HG03378 (cell line): ENCODE results near the gene TMEM248.
"Not testable (repeated sequence)": the region's sequence is repeated elsewhere in the genome, so short reads cannot be mapped to it uniquely, and the experiment has no call there.

Experiments used
- ATAC-seq: cut with Tn5 transposase; IDR thresholded peaks from one replicate; pipeline ENCODE4 v1.9.1; 2021; ENCODE audit warnings: mild to moderate bottlenecking, moderate library complexity; ENCODE audit not compliant: unreplicated experiment

The TMEM248 gene

GRCh38 chr7:66920769-66921395 lies at the start of gene TMEM248:
Gene TMEM248 (plus strand): TSS chr7:66921225. CDS start chr7:66941866, 20,641 bp downstream.
- ATAC-seq = peak; percentile 73

- no peak for ATAC-seq
Observed at GRCh38 chr7:66873476-66873875, 47.5 kb upstream of the TMEM248 start.

- peak; percentile 93 for ATAC-seq
Observed at GRCh38 chr7:66877577-66878300, 43.3 kb upstream of the TMEM248 start.

GRCh38 chr7:66878301-66878685 lies 42.7 kb upstream of the TMEM248 start:
- ATAC-seq = not testable (repeated sequence)

- no peak for ATAC-seq
Observed at GRCh38 chr7:66880053-66880452, 41.0 kb upstream of the TMEM248 start.

- ATAC-seq = not testable (repeated sequence)
Observed at GRCh38 chr7:66880577-66880976, 40.4 kb upstream of the TMEM248 start.

GRCh38 chr7:66883716-66884115 lies 37.3 kb upstream of the TMEM248 start:
- no peak for ATAC-seq

- not testable (repeated sequence) for ATAC-seq
Observed at GRCh38 chr7:66884556-66884955, 36.5 kb upstream of the TMEM248 start.

GRCh38 chr7:66886152-66886551 lies 34.9 kb upstream of the TMEM248 start:
- peak; percentile 80 for ATAC-seq

- ATAC-seq = not testable (repeated sequence)
Observed at GRCh38 chr7:66888223-66888622, 32.8 kb upstream of the TMEM248 start.

- ATAC-seq = no peak
Observed at GRCh38 chr7:66894463-66895080, 26.5 kb upstream of the TMEM248 start.

GRCh38 chr7:66896441-66896840 lies 24.6 kb upstream of the TMEM248 start:
- ATAC-seq = no peak

GRCh38 chr7:66899552-66900280 lies 21.3 kb upstream of the TMEM248 start:
- no peak for ATAC-seq

- ATAC-seq = no peak
Observed at GRCh38 chr7:66901941-66902843, 18.8 kb upstream of the TMEM248 start.

GRCh38 chr7:66902844-66903180 lies 18.2 kb upstream of the TMEM248 start:
- no peak for ATAC-seq

- no peak for ATAC-seq
Observed at GRCh38 chr7:66903360-66904062, 17.5 kb upstream of the TMEM248 start.

GRCh38 chr7:66904063-66904593 lies 16.9 kb upstream of the TMEM248 start:
- ATAC-seq = no peak

- no peak for ATAC-seq
Observed at GRCh38 chr7:66905278-66905677, 15.7 kb upstream of the TMEM248 start.

- no peak for ATAC-seq
Observed at GRCh38 chr7:66905689-66906088, 15.3 kb upstream of the TMEM248 start.

- no peak for ATAC-seq
Observed at GRCh38 chr7:66907731-66908130, 13.3 kb upstream of the TMEM248 start.
